Spleen (tissue), 11 donors: Measurements from ENCODE around the gene USB1. TPM values are rescaled to one million over a fixed set of nuclear protein-coding genes. Genes with fewer than 3 reads are reported as not detected.

ENCODE experiments used
- DNase-seq: peaks from one replicate; pipeline ENCODE4 v3.0.0-alpha.2; 2020
- H3K27ac ChIP-seq, 8 donors: fragments of 200-600 bp; sonication (generic) in 7 of 8; 1 replicate in 4 of 8; 2 replicates in 4 of 8; pipeline versions ENCODE4 v1.5.0 to v1.8.0; 2016 to 2021; ENCODE audit warnings: inconsistent platforms in 4 of 8, mild to moderate bottlenecking in 4 of 8, moderate library complexity in 1 of 8
- H3K27me3 ChIP-seq, 7 donors: fragments of 200-600 bp; sonication (generic) in 6 of 7; replicated peaks in 1 of 7; 1 replicate in 4 of 7; 2 replicates in 3 of 7; pipeline versions ENCODE4 v1.5.0 to v1.8.0; 2016 to 2021; ENCODE audit warnings: inconsistent platforms in 3 of 7, mild to moderate bottlenecking in 1 of 7
- H3K36me3 ChIP-seq, 6 donors: fragments of 200-600 bp; sonication (generic) in 5 of 6; 1 replicate in 4 of 6; 2 replicates in 2 of 6; pipeline versions ENCODE4 v1.5.0 to v1.8.0; 2016 to 2021; ENCODE audit warnings: inconsistent platforms in 2 of 6
- H3K4me1 ChIP-seq, 6 donors: fragments of 200-600 bp; sonication (generic) in 5 of 6; 1 replicate in 3 of 6; 2 replicates in 3 of 6; pipeline versions ENCODE4 v1.5.0 to v1.8.0; 2016 to 2021; ENCODE audit warnings: inconsistent platforms in 3 of 6
- H3K4me3 ChIP-seq, 8 donors: fragments of 200-600 bp; sonication (generic) in 7 of 8; 1 replicate in 4 of 8; 2 replicates in 4 of 8; pipeline versions ENCODE4 v1.5.0 to v1.8.0; 2016 to 2021; ENCODE audit warnings: inconsistent platforms in 4 of 8, mild to moderate bottlenecking in 4 of 8, moderate library complexity in 2 of 8
- H3K9me3 ChIP-seq, 8 donors: fragments of 200-600 bp; sonication (generic) in 7 of 8; 1 replicate in 4 of 8; 2 replicates in 4 of 8; pipeline versions ENCODE4 v1.5.0 to v1.8.0; 2016 to 2021; ENCODE audit warnings: inconsistent platforms in 4 of 8
- CTCF ChIP-seq, 11 experiments: fragments of 200-600 bp in 7 of 11; fragments of 450-650 bp in 4 of 11; sonication (generic) in 4 of 11; IDR thresholded peaks in 8 of 11; conservative IDR thresholded peaks in 3 of 11; 1 replicate in 7 of 11; 2 replicates in 4 of 11; pipeline versions ENCODE4 v1.4.0 to v1.8.0; 2016 to 2021; ENCODE audit warnings: antibody characterized with exemption in 11 of 11, inconsistent platforms in 4 of 11, mild to moderate bottlenecking in 1 of 11
- POLR2A ChIP-seq, 3 donors: fragments of 450-650 bp; IDR thresholded peaks; one replicate each; pipeline ENCODE4 v1.5.1; 2017; ENCODE audit warnings: antibody characterized with exemption in 3 of 3, mild to moderate bottlenecking in 1 of 3
- POLR2AphosphoS5 ChIP-seq, 3 donors: sonication (generic); formaldehyde crosslinking; IDR thresholded peaks; one replicate each; pipeline ENCODE4 v1.5.1; 2017; ENCODE audit warnings: antibody characterized with exemption in 3 of 3
- WGBS, 5 donors: extraction: QIAGEN DNeasy Blood & Tissue Kit in 3 of 5; methylation state at CpG; one replicate each; pipeline versions ENCODE4 v1.1.5 to v1.1.7; 2013 to 2018; 5-methylcytosine and 5-hydroxymethylcytosine counted together
- intact Hi-C: fragments of 100-400 bp; cut with DNase I; formaldehyde crosslinking; loops from one replicate; pipeline ENCODE4 v1.15.0; 2023; ENCODE audit warnings: low total_unique reads
- polyA plus RNA-seq, 3 donors: library from polyadenylated mRNA; stranded (reverse); fragments of 200-250 nt; gene quantifications; one replicate each; pipeline ENCODE4 v1.2.1, GENCODE V29; 2013
- total RNA-seq, 7 donors: library from RNA; depleted of rRNA in 3 of 7; stranded (reverse); fragments of >200 nt in 3 of 7; fragmentation: NEBNext Ultra II Directional in 4 of 7; extraction: Animal tissue kit (Norgen Biotek cat#: 25700) in 4 of 7; gene quantifications; one replicate each; pipeline versions ENCODE4 v1.1.0 to v1.2.1, GENCODE V29; 2016 to 2021
- donor health status: healthy with polysubstance abuse.
- donor health status: DM: no; HTN: no; CAD: no; lungs with moderate emphysema.
- donor health status: DM: no; HTN: no; CAD: no.
- donor health status: Bipolar disorder and iron deficiency.
- donor health status: healthy.
- donor health status: DM: no; HTN: no; CAD: no.
- donor health status: DM: yes; HTN: yes; CAD: no.

Gene USB1
- total and polyA plus RNA-seq, 10 donors, result 17.7 to 78.4 (median 46.9) TPM

- H3K36me3 ChIP-seq, result peaks cover 2 to 99% (median 35%) of the 10 kb centered on the region in 6 donors
- no peak for TF ChIP-seq CTCF (IDR thresholded peaks at IDR 0.05 in 8 of 11, conservative IDR thresholded peaks at IDR 0.05 in 3 of 11)
- TF ChIP-seq POLR2A (IDR thresholded peaks at IDR 0.05), result no peak
- TF ChIP-seq POLR2AphosphoS5 (IDR thresholded peaks at IDR 0.05), result no peak
- peak; percentile 45 for DNase-seq
These were observed 15.7 kb downstream of the USB1 start for GRCh38 chr16:58016840-58017446.

GRCh38 chr16:58018803-58019202 lies 17.6 kb downstream of the USB1 start:
- Histone ChIP-seq H3K27me3 (peaks cover 0 to under 1% (median 0%) of the 10 kb centered on the region in 7 donors), H3K36me3 (peaks cover 0 to 82% (median 27%) of the 10 kb centered on the region in 6 donors), H3K4me1 (peaks cover 0 to 34% (median 18%) of the 10 kb centered on the region in 6 donors), H3K4me3 (no peak overlapping the region), H3K27ac (no peak overlapping the region), H3K9me3 (no peaks in the 10 kb centered on the region)
- WGBS, 5 donors, result 87 to 97% (median 94%) methylated on average over 3 to 7 of the region's 7 CpGs
- intact Hi-C loops, result no loop called here
- peak; percentile 54 for DNase-seq
- no peak for TF ChIP-seq CTCF (IDR thresholded peaks at IDR 0.05 in 8 of 11, conservative IDR thresholded peaks at IDR 0.05 in 3 of 11)
- no peak for TF ChIP-seq POLR2A (IDR thresholded peaks at IDR 0.05)
- TF ChIP-seq POLR2AphosphoS5 (IDR thresholded peaks at IDR 0.05), result no peak

More at GRCh38 chr16:58016840-58017446, 15.7 kb downstream of the USB1 start:
- Histone ChIP-seq H3K4me3 (no peak overlapping the region), H3K4me1 (peaks cover 0 to 20% (median 8%) of the 10 kb centered on the region in 6 donors), H3K27ac (no peak overlapping the region), H3K9me3 (no peaks in the 10 kb centered on the region), H3K27me3 (no peaks in the 10 kb centered on the region)
- 74 to 84% (median 80%) methylated on average over 12 of the region's 12 CpGs for WGBS, 5 donors
- intact Hi-C loops, result no loop called here

GRCh38 chr16:58019866-58020538 lies 18.8 kb downstream of the USB1 start:
- WGBS, 5 donors, result 75 to 86% (median 84%) methylated on average over 7 to 8 of the region's 8 CpGs
- TF ChIP-seq POLR2A (IDR thresholded peaks at IDR 0.05), result no peak
- TF ChIP-seq CTCF (IDR thresholded peaks at IDR 0.05 in 8 of 11, conservative IDR thresholded peaks at IDR 0.05 in 3 of 11), result no peak
- TF ChIP-seq POLR2AphosphoS5 (IDR thresholded peaks at IDR 0.05), result no peak
- H3K9me3 ChIP-seq, result no peaks in the 10 kb centered on the region
- H3K36me3 ChIP-seq, result peaks cover 0 to 70% (median 23%) of the 10 kb centered on the region in 6 donors
- intact Hi-C loops, result loop anchor here (5.0 kb wide), 1 partner anchor 102 kb away; no protein-coding TSS in a partner anchor
- H3K27ac ChIP-seq, result peak overlapping the region in 3 of 8 donors; percentile 5 to 22 (median 6)
- peaks cover 6 to 46% (median 28%) of the 10 kb centered on the region in 6 donors for H3K4me1 ChIP-seq
- H3K27me3 ChIP-seq, result peaks cover 0 to 12% (median 5%) of the 10 kb centered on the region in 7 donors
- DNase-seq, result peak; percentile 68
- no peak overlapping the region for H3K4me3 ChIP-seq
